Dermis blood vessel endothelial cell (primary cell): Measurements from ENCODE around the gene DNAL4. TPM values are rescaled to one million over a fixed set of nuclear protein-coding genes. Genes with fewer than 3 reads are reported as not detected.

ENCODE experiments used
- DNase-seq: peaks from one replicate; pipeline ENCODE4 v3.0.0; 2010
- total RNA-seq: library from RNA; depleted of rRNA; stranded (reverse); fragments of >200 nt; gene quantifications from 2 replicates; pipeline ENCODE4 v1.2.3, GENCODE V29; 2014

DNAL4 gene
- total RNA-seq, 1 donor from 2014 or later: 16.3 TPM

DNA sequence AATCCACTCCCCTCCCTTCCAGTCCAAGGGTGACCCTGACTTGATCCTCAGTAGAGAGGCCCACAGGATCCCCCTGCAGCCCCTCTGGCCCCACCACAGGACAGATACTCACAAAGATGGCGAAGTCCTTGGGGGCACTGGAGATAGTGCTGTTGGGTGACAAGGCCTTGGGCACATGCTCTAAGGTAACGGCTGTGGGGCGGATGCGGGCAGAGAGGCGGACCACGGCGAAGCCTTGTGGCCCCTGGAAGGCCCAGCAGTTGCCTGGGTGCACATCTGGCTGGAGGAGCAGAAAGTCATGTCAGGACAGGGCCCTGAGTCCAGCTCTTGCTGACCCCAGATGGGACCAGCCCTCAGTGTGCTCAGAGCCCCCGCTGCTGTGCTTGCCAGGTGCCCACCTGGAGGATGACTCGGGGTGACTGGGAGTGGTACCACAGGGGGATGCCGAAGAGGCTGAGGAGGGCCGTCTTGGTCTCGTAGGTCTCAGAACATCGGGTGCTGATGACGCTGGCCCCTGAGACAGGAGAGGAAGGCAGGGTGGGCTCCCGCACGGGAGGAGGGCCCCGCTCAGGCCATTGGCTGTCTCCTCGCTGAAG, 55.4 kb downstream of the DNAL4 start:
- no peak for DNase-seq

DNA sequence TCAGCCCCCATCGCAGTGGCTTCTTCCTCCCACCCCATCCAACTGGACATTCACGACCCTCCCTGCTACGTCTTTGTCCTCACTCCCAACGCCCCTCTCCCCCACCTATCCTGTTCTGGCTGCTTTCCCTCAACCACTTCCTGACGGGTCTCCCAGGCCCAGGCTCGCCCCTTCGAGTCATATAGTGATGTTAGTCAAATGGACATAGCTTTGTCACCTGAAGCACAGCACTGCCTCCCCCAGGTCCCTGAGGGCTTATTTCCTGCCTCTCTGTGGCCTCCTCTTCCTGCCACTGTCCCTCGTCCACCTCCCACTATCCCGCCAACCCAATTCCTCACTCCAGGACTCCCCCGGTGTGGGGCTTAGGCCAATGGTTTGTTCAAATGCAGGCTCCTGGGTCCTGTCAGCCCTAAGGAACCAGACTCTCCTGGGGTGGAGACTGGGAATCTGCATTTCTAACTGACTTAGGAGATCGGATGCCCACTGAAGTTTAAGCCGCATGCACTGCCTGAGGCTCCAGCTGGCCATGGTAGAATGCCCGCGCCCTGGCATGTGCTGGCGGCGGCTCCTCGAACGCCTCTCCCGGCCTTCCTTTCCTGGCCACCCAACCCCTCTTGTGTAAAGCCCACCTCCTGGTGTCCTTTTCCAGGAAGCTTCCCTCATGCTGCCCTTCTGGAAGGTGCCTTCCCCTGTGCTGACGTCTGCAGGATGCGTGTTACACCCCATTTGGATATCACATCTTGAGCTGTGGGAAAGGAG, 56.5 kb downstream of the DNAL4 start:
- DNase-seq: no peak

GRCh38 chr22:38736257-38736570, 57.7 kb downstream of the DNAL4 start:
- DNase-seq: no peak

DNA sequence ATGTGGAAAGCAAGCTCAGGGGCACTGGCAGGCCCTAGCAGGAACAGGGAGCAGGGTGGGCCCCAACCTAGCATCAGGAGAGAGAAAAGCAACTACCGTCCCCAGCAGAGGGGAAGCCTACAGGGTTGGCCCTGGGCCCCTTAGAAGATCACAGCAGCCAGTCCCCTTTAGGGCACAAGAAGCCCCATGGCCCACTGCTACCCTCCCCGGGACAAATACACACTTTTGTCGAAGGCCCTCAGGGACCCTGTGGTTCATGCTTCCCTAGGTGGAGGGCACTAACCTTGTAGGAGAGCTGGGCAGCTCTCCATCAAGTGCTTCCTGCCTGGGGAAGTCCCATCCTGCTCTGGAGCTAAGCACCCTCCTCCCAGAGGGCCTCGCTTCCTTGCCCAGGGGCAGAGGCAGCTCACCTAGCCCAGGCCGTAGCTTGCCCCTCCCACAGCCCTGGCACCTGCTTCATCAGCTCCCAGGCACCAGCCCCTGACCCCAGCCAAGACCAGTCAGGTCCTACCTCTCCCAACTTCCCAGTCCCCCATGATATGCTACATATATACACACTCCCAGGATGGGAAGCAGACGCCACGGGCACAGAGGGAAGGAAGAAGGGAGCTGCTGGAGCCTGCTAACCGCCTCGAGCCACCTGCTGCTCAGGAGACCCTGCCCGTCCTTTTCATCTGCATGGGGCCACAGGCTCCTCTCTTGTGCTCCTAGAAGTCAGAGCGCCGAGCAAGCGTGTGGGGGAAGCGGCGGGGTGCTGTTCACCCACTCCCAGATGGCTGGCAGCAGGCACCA, 58.3 kb downstream of the DNAL4 start:
- DNase-seq: peak; percentile 19

DNA sequence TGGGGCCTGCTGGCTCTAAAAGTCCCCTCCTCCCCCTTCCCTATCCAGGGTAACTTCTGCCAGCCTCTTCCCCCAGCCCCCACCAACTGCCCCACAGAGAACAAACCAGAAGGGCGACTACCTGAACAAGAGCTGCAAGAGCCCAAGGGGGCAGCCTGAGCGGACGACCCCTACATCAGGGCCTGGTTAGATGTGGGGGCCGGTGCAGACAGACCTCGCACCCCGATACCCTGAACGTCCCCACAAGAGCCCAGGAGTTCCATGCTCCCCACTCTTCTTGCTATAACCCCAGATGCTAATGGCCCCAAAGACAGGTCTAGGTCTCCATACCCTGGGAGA, 58.8 kb downstream of the DNAL4 start:
- no peak for DNase-seq

DNA sequence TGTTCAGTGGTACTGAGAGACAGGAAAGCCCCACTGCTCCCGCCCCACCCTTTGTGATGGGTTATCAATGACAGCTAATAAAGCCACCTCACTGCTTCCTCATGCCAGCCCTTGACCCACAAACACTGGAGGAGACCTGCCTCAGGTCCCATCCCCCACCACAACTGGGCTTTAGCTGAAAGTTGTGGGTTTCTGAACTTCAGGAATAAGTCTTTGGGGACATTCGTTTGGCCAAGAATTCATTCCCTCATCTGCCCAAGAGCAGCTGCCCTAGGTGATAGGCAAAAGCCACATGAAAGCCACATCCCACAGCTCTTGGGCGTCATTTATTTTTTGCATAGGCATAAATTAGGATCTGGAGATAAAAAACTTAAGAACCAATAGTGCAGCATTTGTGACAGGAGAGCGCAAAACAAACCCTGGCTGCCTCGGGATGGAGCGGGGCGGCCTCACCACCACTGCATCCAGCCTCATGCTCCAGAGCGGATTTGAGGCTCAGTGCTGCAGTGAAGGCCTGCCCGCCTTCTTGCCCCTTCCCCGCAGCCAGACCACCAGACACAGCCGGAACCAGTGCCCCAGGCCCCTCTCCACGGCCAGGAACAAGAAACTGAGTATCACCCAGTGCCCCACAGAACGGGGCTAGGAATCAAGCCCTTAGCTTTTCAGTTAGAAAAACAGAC, 59.4 kb downstream of the DNAL4 start:
- no peak for DNase-seq

DNA sequence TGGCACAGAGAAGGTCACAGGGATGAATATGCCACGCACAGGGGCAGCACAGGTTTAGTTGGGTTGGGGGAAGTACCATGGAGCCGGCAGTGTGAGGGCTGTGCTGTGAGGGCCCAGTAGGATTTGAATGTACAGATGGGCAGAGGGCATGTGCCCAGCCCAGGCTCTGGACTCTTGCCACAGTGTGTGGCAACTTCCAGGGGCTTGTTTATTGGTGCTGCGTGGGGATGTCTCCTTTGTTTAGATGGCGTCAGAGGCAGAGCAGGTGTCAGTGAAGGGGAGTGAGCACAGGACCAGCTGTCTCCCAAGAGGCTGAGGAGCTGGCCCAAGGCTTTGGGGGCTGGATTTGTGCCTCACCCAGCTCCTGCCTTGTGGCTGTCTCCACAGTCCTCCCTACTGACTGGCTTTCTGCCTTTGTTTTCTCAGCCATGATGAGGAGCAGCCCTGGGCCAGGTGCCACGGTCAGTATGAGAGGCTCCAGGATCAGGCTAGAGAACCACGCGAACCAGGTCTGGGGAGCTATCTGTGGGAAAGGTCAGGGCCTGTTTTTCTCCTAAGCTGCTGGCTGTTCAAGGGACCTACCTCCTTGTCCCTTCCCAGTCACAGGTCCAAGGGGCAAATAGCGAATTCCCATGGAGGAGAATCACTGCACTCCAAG, 60.1 kb downstream of the DNAL4 start:
- DNase-seq: no peak

DNA sequence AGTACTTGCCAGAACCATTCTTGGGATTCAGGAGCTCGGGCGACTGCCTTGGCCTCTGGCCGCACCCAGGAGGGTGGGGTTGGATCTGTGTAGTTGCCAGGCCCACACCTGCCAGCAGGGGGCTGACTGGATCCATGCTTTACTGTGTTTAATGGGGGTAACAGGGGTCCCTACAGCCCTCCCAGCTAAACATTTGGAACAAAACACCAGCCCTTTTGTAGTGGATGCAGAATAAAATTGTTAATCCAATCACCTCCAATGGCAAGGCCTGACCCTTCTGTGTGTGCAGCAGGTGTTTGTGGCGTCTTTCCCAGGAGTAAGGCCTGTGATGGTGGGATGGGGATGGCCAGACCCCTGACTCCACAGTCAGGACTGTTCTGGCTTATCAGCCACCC, 60.6 kb downstream of the DNAL4 start:
- peak; percentile 56 for DNase-seq

DNA sequence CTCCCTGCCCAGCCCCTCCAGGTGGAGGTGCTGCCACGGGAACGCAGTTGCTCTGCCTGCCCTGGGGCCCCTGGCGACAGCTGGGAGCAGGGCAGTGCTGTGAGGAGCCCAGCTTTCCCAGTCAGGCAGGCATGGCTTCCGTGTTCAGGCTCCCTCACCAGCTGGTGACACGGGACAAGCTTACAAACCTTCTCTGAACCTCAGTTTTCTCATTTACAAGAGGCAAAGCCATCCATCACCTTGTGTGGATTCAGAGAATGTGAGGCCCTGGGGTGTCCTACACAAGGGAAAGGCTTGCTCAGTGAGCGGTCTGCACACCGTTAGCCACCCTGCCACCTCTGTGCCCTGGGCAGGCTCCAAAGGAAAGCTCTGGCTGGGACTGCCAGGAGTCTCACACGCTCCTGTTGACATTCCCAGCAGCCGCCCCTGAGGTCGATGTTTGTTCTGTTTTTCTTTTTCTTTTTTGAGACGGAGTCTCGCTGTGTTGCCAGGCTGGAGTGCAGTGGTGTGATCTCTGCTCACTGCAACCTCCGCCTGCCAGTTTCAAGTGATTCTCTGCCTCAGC, 61.6 kb downstream of the DNAL4 start:
- no peak for DNase-seq

- no peak for DNase-seq
Measured at GRCh38 chr22:38731703-38732161, 62.2 kb downstream of the DNAL4 start.

DNA sequence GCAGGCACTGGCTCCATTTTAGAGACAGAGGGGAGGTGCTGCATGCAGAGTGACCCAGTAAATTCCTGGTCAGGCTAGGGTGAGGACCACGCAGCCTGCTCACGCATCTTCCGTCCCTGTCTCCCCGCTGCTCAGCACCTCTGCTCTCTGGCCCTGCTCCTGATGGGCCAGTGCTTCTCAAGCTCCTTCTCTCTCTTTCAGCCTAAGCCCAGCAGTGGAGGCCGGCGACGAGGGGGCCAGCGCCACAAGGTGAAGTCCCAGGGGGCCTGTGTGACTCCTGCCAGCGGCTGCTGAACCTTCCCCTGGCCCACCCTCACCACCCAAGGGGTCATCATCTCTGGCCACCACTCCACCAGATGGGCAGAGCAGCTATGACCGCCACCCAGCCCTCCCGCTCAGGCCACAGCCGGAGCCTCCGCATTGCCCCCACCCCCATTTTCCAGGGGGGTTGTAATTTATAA, 63.5 kb downstream of the DNAL4 start:
- DNase-seq: no peak

DNA sequence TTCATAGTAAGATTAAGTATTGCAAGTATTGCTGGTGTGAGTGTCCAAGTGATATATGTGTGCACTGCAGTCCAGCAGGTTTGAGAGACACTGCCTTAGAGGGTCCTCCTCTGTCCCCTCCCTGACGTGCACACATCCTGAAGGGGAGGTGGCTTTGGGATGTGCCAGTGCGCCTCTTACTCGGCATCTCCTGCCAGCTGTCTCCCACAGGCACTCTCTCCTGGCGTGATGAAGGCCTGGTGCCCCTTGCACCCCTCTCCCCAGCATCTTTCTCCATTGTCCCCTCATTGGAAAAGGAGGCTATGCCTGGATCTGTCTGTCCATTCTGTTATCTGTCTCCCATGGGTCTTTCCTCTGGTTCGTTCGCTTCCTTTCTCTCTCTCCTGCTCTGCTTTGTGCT, 64.0 kb downstream of the DNAL4 start:
- DNase-seq: no peak

DNA sequence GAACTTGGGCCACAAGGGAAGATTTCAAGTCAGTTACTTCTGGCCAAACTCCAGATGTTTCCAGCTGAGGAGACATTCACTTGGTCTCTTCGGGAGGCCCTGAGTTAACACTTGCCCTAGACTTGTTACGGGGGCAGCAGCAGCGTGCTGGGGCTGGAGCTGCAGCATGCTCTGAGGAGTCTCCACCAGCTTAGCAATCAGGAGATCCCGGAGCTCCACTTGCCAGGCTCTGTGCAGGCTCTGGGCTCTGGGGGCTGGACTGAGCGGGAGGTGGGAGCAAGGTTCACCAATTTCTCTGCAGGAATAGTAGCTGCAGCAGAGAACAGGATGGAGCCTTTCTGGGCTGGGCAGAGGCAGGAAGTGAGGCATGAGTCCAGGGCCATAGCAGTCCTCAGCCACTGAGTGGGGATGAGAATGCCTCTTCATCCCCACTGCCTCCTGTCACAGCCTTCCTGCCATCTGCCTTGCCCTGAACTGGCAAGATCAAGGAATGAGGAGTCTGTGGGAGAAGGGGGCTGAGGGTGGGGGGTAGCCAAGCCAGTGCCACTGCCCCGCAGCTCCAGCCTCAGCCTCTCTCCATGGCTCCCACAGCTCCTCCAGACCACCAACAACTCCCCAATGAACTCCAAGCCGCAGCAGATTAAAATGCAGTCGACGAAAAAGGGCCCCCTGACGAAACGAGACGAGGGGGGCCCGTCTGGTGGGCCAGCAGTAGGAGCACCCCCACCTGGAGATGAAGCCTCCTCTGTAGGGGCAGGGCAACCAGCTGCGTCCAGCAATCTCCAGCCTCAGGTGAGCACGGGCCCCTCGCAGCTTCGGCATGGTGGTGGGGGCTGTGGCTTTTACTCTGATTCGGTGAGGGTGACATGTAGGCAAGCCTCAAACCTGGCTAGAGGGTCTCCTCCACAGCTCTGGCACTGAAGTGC, 64.8 kb downstream of the DNAL4 start:
- DNase-seq: peak; percentile 27

Other genes starting within 250 kb of the DNAL4 start
- gene DMC1, start 224.0 kb downstream of the DNAL4 start, total RNA-seq: 0.85 and 1.8 TPM in 2 replicates
- 0.34 and 0.65 TPM in 2 replicates for gene FAM227A, start 137.8 kb downstream of the DNAL4 start, total RNA-seq
- 15.1 and 18.4 TPM in 2 replicates for gene CBY1, start 137.5 kb downstream of the DNAL4 start, total RNA-seq
- gene TOMM22, start 112.2 kb downstream of the DNAL4 start, total RNA-seq: 59.8 and 76.6 TPM in 2 replicates
- gene JOSD1, start 93.2 kb downstream of the DNAL4 start, total RNA-seq: 98.4 and 117 TPM in 2 replicates
- 35.1 and 46.7 TPM in 2 replicates for gene GTPBP1, start 88.2 kb downstream of the DNAL4 start, total RNA-seq
- gene SUN2, start 38.1 kb downstream of the DNAL4 start, total RNA-seq: 186 and 260 TPM in 2 replicates
- gene NPTXR, start 49.9 kb upstream of the DNAL4 start, total RNA-seq: 0.34 and 0.84 TPM in 2 replicates
- gene CBX6, start 78.1 kb upstream of the DNAL4 start, total RNA-seq: 22.1 and 32.4 TPM in 2 replicates
- gene APOBEC3A, start 163.5 kb upstream of the DNAL4 start, total RNA-seq: not detected in 2 replicates
- gene APOBEC3B, start 188.2 kb upstream of the DNAL4 start, total RNA-seq: under 0.01 and 2.5 TPM in 2 replicates
- 0.68 and 3.9 TPM in 2 replicates for gene APOBEC3C, start 220.1 kb upstream of the DNAL4 start, total RNA-seq
- 1.3 and 3.4 TPM in 2 replicates for gene APOBEC3D, start 227.0 kb upstream of the DNAL4 start, total RNA-seq
- 2.7 and 4.8 TPM in 2 replicates for gene APOBEC3F, start 246.7 kb upstream of the DNAL4 start, total RNA-seq